CD4-positive, alpha-beta T cell treated with Interleukin-1 beta for 1 hour (primary cell): ENCODE measurements around the gene CDC42EP2.
"Not testable (repeated sequence)": the region's sequence is repeated elsewhere in the genome, so short reads cannot be mapped to it uniquely, and the experiment has no call there.

ENCODE experiments used
- DNase-seq, 2 donors: peaks; one replicate each; pipeline ENCODE4 v3.0.0-alpha.2; 2020 to 2022

Gene CDC42EP2

GRCh38 chr11:65321828-65322485 is 7.3 kb downstream of the CDC42EP2 start:
- DNase-seq = no peak

GRCh38 chr11:65323813-65324212 is 9.1 kb downstream of the CDC42EP2 start:
- no peak for DNase-seq

- no peak for DNase-seq
Observed at GRCh38 chr11:65325435-65325834, 10.8 kb downstream of the CDC42EP2 start.

- DNase-seq = no peak
Observed at GRCh38 chr11:65327021-65327420, 12.4 kb downstream of the CDC42EP2 start.

GRCh38 chr11:65329478-65329877 is 14.8 kb downstream of the CDC42EP2 start:
- DNase-seq = no peak

- peak; percentile 78 to 82 for DNase-seq
Observed at GRCh38 chr11:65329944-65330403, 15.3 kb downstream of the CDC42EP2 start.

- no peak for DNase-seq
Observed at GRCh38 chr11:65330544-65330943, 15.9 kb downstream of the CDC42EP2 start.

GRCh38 chr11:65332591-65332990 is 17.9 kb downstream of the CDC42EP2 start:
- not testable (repeated sequence) for DNase-seq

- no peak for DNase-seq
Observed at GRCh38 chr11:65334696-65335295, 20.1 kb downstream of the CDC42EP2 start.

GRCh38 chr11:65338676-65339075 is 24.0 kb downstream of the CDC42EP2 start:
- no peak for DNase-seq

- DNase-seq = no peak
Observed at GRCh38 chr11:65340226-65340625, 25.6 kb downstream of the CDC42EP2 start.

- no peak for DNase-seq
Observed at GRCh38 chr11:65341856-65342255, 27.2 kb downstream of the CDC42EP2 start.

- DNase-seq = no peak
Observed at GRCh38 chr11:65351511-65351910, 36.8 kb downstream of the CDC42EP2 start.

- DNase-seq = no peak
Observed at GRCh38 chr11:65352783-65353182, 38.1 kb downstream of the CDC42EP2 start.

- no peak for DNase-seq
Observed at GRCh38 chr11:65353376-65353775, 38.7 kb downstream of the CDC42EP2 start.

GRCh38 chr11:65353900-65354264 is 39.2 kb downstream of the CDC42EP2 start:
- no peak for DNase-seq

- peak; percentile 96 to 97 for DNase-seq
Observed at GRCh38 chr11:65354265-65355012, 39.8 kb downstream of the CDC42EP2 start, which contains the start of gene TIGD3. Gene TIGD3, plus strand, starts transcription at chr11:65354751. Its CDS starts 1,058 bp downstream, at chr11:65355809.

GRCh38 chr11:65355013-65355775 is 40.5 kb downstream of the CDC42EP2 start:
- DNase-seq = peak; percentile 56 to 63

GRCh38 chr11:65355776-65356393 is 41.2 kb downstream of the CDC42EP2 start:
- no peak for DNase-seq

GRCh38 chr11:65356394-65356972 is 41.8 kb downstream of the CDC42EP2 start:
- DNase-seq = no peak

- no peak for DNase-seq
Observed at GRCh38 chr11:65357856-65358356, 43.2 kb downstream of the CDC42EP2 start.
